Ovary (tissue), 3 donors: ENCODE results near the gene LHX4.

ENCODE experiments used
- CTCF ChIP-seq, 3 donors: fragments of 450-650 bp in 2 of 3; fragments of 200-600 bp in 1 of 3; IDR thresholded peaks; one replicate each; pipeline versions ENCODE4 v1.5.1 to v1.8.0; 2016 to 2022; ENCODE audit warnings: antibody characterized with exemption in 3 of 3, mild to moderate bottlenecking in 1 of 3
- EP300 ChIP-seq: sonication (generic); formaldehyde crosslinking; IDR thresholded peaks from one replicate; pipeline ENCODE4 v1.6.1; 2017; ENCODE audit warnings: antibody characterized with exemption
- POLR2A ChIP-seq: fragments of 450-650 bp; IDR thresholded peaks from one replicate; pipeline ENCODE4 v1.6.1; 2017; ENCODE audit warnings: antibody characterized with exemption, mild to moderate bottlenecking, moderate library complexity
- donor health status: DM: no; HTN: no; CAD: no.

DNA sequence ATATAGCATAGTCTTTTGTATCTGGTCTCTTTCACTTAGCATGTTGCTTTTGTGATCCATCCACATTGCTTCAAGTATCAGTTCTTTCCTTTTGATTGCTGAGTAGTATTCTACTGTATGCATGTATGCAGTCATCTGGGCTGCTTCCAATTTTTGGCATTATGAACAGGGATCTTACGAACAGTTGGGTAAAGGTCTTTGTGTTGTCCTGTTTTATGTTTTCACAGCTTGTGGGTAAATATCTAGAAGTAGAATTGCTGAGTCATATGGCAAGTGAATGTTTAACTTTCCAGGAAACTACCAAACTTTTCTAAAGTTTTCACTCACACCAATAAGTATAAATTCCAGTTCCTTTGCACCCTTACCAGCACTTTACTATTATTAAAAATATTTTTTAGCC is 60.9 kb downstream of the LHX4 start:
- no peak for TF ChIP-seq EP300
- TF ChIP-seq CTCF (IDR thresholded peaks at IDR 0.05) = no peak
- no peak for TF ChIP-seq POLR2A
